DMS53 treated with DMSO at 0.1 percent for 48 hours (cell line): Measurements from ENCODE around the gene TPSB2.
"Not testable (repeated sequence)": the region's sequence is repeated elsewhere in the genome, so short reads cannot be mapped to it uniquely, and the experiment has no call there.

Experiments used
- DNase-seq: peaks from one replicate; lab custom pipeline; 2025; ENCODE audit not compliant: unreplicated experiment; lab: John Stamatoyannopoulos, UW

TPSB2 gene

GRCh38 chr16:1185460-1186207 lies 44.4 kb downstream of the TPSB2 start:
- not testable (repeated sequence) for DNase-seq

- no peak for DNase-seq
These were observed 45.0 kb downstream of the TPSB2 start for GRCh38 chr16:1184980-1185379.

- no peak for DNase-seq
These were observed 45.7 kb downstream of the TPSB2 start for GRCh38 chr16:1184156-1184868.

GRCh38 chr16:1182950-1183907 lies 46.8 kb downstream of the TPSB2 start:
- no peak for DNase-seq

GRCh38 chr16:1182316-1182671 lies 47.7 kb downstream of the TPSB2 start:
- no peak for DNase-seq

- DNase-seq: no peak
These were observed 48.3 kb downstream of the TPSB2 start for GRCh38 chr16:1181404-1182315.

- DNase-seq: no peak
These were observed 49.2 kb downstream of the TPSB2 start for GRCh38 chr16:1180549-1181403.
